Uterus (tissue), 4 donors: ENCODE results near the gene EPS8L1. TPM values are rescaled to one million over a fixed set of nuclear protein-coding genes. Genes with fewer than 3 reads are reported as not detected.

Experiments
- DNase-seq, 2 donors: peaks; one replicate each; pipeline ENCODE4 v3.0.0-alpha.2; 2019 to 2020
- H3K27ac ChIP-seq, 2 donors: fragments of 200-600 bp; sonication (generic); 1 replicate in 1 of 2; 2 replicates in 1 of 2; pipeline ENCODE4 v1.5.1; 2016 to 2018
- H3K27me3 ChIP-seq, 2 donors: fragments of 200-600 bp; sonication (generic); one replicate each; pipeline ENCODE4 v1.5.1; 2018 to 2019; ENCODE audit warnings: control low read depth in 1 of 2
- H3K36me3 ChIP-seq, 2 donors: fragments of 200-600 bp; sonication (generic); one replicate each; pipeline ENCODE4 v1.5.1; 2019; ENCODE audit warnings: control low read depth in 1 of 2
- H3K4me1 ChIP-seq, 2 donors: fragments of 200-600 bp; sonication (generic); one replicate each; pipeline ENCODE4 v1.5.1; 2018 to 2019; ENCODE audit warnings: control low read depth in 1 of 2
- H3K4me3 ChIP-seq, 2 donors: fragments of 200-600 bp; sonication (generic); 1 replicate in 1 of 2; 2 replicates in 1 of 2; pipeline ENCODE4 v1.5.1; 2018 to 2019; ENCODE audit warnings: mild to moderate bottlenecking in 1 of 2
- H3K9me3 ChIP-seq, 2 donors: fragments of 200-600 bp; sonication (generic); one replicate each; pipeline ENCODE4 v1.5.1; 2019; ENCODE audit warnings: control low read depth in 1 of 2
- POLR2A ChIP-seq, 2 donors: fragments of 450-650 bp; IDR thresholded peaks; one replicate each; pipeline ENCODE4 v1.6.1; 2016; ENCODE audit warnings: antibody characterized with exemption in 2 of 2, mild to moderate bottlenecking in 1 of 2, moderate library complexity in 1 of 2
- intact Hi-C: fragments of 100-400 bp; cut with DNase I; formaldehyde crosslinking; loops from one replicate; pipeline ENCODE4 v1.15.1; 2023; ENCODE audit warnings: low total_unique reads
- total RNA-seq, 4 donors: library from RNA; depleted of rRNA in 3 of 4; stranded (reverse); fragments of >200 nt in 3 of 4; gene quantifications; one replicate each; pipeline versions ENCODE4 v1.1.0 to v1.2.4, GENCODE V29; 2014 to 2023
- TF ChIP-seq, protein P1 (sequence below), 4 experiments: fragments of 200-600 bp in 2 of 4; fragments of 450-650 bp in 2 of 4; sonication (generic) in 2 of 4; IDR thresholded peaks; one replicate each; pipeline ENCODE4 v1.5.1; 2016 to 2019; ENCODE audit warnings: antibody characterized with exemption in 4 of 4, mild to moderate bottlenecking in 2 of 4, moderate library complexity in 1 of 4
- donor health status: DM: yes; HTN: yes; CAD: no.

The EPS8L1 gene
- total RNA-seq, 4 donors from 2014 or later: 4.2 to 22.4 (median 5.6) TPM; not detected in 1

DNA sequence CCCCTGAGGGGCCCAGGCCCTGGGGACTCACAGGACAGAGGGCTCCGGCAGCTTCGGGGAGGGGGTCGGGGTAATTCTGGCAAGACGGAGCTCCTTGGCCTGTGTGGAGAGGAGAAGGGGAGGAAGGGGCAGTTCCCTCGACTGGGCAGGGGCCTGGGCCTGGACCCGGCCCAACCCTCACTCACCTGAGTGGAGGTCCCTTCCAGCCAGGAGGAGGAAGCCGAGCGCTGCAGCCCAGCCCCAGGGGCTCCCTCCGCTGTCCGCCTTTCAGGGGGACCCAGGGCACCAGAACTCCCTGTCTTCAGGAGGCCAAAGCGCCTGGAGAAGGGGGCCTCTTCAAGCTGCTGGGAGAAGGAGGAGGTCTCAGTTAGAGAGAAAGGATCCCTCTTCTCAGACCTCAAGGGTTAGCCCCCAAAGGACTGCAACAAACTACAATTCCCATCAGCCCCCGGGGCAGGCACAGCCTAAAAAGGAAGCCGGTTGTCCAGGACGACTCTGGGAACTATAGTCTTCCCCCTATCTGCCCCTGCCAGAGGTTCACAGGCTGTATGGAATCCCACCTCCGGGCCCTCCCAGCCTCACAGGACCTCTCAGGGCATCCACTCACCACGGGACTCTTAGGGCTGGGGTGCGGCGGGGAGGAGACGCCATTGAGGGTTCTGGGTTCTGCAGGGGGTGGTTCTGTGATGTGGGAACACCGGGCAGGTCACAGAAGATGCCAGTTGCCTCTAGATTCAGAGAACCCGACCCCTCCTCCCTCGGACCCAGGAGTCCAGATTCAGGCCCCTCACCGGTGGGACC is 19.8 kb downstream of the EPS8L1 start:
- Histone ChIP-seq H3K4me1 (no peaks in the 10 kb centered on the region), H3K27ac (no peak overlapping the region), H3K9me3 (no peaks in the 10 kb centered on the region), H3K27me3 (no peaks in the 10 kb centered on the region), H3K36me3 (no peaks in the 10 kb centered on the region), H3K4me3 (no peak overlapping the region)
- DNase-seq: no peak
- TF ChIP-seq, protein P1, sequence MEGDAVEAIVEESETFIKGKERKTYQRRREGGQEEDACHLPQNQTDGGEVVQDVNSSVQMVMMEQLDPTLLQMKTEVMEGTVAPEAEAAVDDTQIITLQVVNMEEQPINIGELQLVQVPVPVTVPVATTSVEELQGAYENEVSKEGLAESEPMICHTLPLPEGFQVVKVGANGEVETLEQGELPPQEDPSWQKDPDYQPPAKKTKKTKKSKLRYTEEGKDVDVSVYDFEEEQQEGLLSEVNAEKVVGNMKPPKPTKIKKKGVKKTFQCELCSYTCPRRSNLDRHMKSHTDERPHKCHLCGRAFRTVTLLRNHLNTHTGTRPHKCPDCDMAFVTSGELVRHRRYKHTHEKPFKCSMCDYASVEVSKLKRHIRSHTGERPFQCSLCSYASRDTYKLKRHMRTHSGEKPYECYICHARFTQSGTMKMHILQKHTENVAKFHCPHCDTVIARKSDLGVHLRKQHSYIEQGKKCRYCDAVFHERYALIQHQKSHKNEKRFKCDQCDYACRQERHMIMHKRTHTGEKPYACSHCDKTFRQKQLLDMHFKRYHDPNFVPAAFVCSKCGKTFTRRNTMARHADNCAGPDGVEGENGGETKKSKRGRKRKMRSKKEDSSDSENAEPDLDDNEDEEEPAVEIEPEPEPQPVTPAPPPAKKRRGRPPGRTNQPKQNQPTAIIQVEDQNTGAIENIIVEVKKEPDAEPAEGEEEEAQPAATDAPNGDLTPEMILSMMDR (IDR thresholded peaks at IDR 0.05): no peak
- TF ChIP-seq POLR2A (IDR thresholded peaks at IDR 0.05): no peak
- intact Hi-C loops: no loop called here

DNA sequence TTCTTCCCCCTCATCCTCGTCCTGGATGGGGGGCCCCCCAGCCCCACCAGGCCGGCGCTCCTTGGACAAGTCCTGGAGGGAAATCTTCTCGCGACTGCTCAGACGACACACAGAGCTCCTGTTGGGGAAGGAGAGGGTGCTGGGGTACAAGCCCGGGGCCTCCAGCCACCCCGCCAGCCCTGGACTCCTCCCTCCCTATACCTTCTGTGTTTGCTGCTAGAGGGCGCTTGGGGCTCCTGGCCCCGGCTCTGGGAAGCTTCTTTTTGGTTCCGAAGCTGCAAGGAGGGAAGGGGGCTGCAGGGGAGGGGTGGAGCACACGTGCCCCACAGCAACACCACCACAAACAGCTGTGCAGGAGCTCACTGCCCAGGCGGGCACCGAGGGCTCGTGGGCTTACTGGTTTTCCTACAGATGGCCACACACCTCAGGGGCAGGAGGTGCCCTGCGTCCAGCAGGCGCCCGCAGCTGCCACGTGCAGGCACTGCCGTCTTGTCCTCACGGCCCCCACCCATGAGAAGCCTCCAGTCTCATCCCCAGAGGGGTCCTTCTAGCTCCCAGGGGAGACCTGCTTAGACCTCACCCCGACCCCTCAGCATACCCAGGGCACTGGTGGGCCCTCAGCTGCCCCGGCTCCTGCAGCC is 20.5 kb downstream of the EPS8L1 start:
- DNase-seq: no peak
- Histone ChIP-seq H3K27ac (no peak overlapping the region), H3K4me1 (no peaks in the 10 kb centered on the region), H3K36me3 (no peaks in the 10 kb centered on the region), H3K9me3 (no peaks in the 10 kb centered on the region), H3K27me3 (no peaks in the 10 kb centered on the region), H3K4me3 (no peak overlapping the region)
- intact Hi-C loops: no loop called here
- no peak for TF ChIP-seq POLR2A (IDR thresholded peaks at IDR 0.05)
- TF ChIP-seq, protein P1 (IDR thresholded peaks at IDR 0.05): no peak

DNA sequence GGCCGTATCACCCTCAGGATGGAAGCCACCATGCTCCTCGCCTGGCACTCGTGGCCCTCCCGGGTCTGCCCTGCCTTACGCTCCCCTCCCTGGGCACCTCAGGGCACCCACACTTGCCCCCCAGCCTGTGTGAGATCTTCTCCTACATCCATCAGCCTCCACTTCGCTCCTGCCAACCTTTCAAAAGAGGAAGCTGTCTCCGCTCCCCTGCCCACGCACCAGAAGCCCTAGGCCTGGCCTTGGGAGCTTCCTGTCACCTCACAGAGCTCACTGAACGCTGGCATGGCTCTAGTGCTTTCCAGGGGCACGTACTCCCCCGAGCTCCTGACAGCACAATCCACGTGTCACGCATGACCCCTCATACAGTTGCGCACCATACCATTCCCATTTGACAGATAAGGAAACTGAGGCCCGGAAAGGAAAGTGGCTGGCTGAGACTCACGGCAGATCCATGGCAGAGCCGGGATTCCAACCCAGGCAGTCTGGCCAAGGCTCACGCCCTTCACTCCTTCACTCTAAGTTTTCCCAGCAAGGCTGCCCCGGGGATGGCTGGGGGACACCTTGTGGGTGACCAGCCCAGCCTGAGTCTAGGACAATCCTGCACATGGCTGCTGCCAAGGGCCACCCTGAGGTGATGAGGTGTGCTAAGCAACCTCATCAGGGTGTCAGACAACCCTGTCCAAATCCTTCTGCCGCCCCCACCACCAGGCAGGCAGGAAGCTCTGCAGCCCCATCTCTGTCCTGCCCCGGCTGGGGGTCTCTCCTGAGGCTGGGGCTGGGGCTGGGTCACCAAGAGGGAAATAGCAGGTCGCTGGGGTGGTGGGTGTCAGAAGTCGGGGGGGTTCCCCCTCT is 22.4 kb downstream of the EPS8L1 start:
- no peaks in the 10 kb centered on the region for H3K36me3 ChIP-seq

DNA sequence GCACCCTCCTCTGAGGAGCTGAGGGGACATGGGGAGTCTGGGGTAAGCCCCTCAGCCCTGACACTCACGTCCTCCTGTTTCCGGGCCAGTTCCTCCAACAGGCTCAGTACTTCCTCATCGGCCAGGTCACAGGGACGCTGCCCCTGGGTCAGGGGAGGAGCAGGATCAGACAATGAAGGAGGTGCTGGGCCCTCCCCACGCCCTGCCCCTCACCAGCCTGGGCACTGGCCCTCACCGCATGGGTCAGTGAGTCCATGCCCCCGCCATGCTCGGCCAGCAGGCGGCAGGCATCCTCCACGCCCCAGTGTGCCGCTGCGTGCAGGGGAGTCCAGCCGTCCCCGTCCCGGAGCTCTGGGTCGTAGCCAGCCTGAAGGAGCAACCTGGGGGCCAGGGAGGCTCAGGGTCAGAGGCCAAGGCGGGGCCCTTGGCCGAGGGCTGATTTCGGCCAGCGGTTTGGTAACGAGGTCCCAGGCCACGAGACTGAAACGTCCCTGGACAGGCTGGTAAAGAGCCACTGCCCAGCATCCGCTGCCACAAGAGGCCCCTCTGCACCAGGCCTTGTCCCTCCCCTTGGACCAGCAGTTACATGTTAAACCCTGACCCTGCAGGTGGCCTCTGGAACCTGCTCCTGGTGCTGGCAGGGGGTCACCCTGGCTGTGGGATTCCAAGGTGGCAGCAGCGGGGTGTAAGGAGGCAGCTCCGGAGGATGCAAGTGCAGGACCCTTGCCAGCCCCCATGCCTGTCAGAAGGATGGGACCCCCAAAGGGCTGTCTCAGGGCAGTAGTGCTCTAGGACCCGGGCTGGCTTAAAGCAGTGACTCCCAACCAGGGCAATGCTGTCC is 23.3 kb downstream of the EPS8L1 start:
- intact Hi-C loops: no loop called here
- Histone ChIP-seq H3K4me3 (no peak overlapping the region), H3K27me3 (no peaks in the 10 kb centered on the region), H3K4me1 (no peaks in the 10 kb centered on the region), H3K27ac (peak overlapping the region in 1 of 2 donors; percentile 5), H3K9me3 (no peaks in the 10 kb centered on the region), H3K36me3 (no peaks in the 10 kb centered on the region)
- TF ChIP-seq, protein P1 (IDR thresholded peaks at IDR 0.05): no peak
- no peak for TF ChIP-seq POLR2A (IDR thresholded peaks at IDR 0.05)
- DNase-seq: no peak

More for the DNA sequence above, 22.4 kb downstream of the EPS8L1 start:
- no peak for DNase-seq
- no peak overlapping the region for H3K4me3 ChIP-seq
- H3K27me3 ChIP-seq: no peaks in the 10 kb centered on the region
- H3K4me1 ChIP-seq: no peaks in the 10 kb centered on the region
- TF ChIP-seq, protein P1 (IDR thresholded peaks at IDR 0.05): no peak
- no peak overlapping the region for H3K27ac ChIP-seq
- intact Hi-C loops: no loop called here
- no peaks in the 10 kb centered on the region for H3K9me3 ChIP-seq
